ENCODE results near the gene KDM6B.
"Not testable (repeated sequence)": the region's sequence is repeated elsewhere in the genome, so short reads cannot be mapped to it uniquely, and the experiment has no call there.

KDM6B gene

DNA sequence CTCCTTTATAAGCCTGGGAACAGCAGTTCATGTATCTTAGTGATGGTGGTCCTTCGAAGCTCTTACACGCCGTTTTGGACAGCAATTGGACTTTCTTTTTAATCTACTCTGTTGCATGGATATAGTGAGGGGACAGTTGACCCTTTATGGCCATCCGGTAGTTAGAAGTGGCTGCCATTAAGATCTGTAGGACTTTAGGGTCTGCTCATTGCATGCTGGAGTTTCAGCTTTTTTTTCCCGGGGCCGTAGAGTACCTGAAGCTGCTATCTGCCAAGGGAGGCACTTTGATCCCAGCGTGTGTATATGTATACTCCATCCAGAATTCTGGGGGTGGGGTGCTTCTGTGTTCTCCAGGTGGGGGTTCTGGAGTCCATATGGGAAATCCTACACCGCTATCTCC lies 25.0 kb downstream of the KDM6B start:
- Mint-ChIP-seq H3K4me3 (no peak overlapping the region), H3K4me1 (ENCODE audit: low read depth) (peaks cover 20% of the 10 kb centered on the region), H3K36me3 (ENCODE audit: low read depth) (peaks cover 3% of the 10 kb centered on the region), H3K27ac (no peak overlapping the region), H3K9me3 (no peaks in the 10 kb centered on the region), H3K27me3 (ENCODE audit: low read depth) (no peaks in the 10 kb centered on the region)

DNA sequence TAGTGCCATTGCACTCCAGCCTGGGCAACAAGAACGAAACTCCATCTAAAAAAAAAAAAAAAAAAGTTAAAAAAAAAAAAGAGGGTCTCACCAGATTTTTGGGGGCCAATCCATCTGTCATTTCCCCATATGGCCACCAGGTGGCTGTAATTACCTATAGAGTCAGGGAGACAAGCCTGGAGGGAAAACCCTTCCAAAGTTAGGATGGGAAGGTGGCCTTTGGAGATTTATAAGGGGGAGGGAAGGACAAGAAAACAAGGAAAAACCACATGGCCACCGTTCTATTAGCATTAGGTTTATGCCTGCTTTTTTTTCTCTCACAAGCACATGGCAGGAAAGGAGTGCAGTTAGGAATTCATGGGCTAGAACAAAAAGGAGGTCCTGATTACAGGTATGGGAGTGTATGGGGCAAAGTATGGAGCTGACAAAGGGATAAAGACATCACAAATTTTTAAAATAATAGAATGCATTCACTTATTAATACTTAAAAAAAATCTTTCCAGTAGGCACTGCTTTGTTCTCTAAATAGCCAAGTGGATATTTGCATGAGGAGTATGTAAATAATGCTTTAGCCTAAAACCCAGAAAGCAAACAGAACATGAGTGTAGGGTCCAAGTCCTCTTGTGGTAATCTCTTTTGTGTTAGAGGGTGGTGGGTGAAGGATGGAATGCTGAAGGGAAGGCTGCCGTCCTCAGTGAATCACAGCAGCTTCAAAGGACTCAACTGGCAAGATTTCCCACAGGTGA lies 28.8 kb downstream of the KDM6B start:
- Mint-ChIP-seq H3K9me3 (no peaks in the 10 kb centered on the region), H3K27ac (no peak overlapping the region), H3K4me1 (ENCODE audit: low read depth) (peaks cover 21% of the 10 kb centered on the region), H3K27me3 (ENCODE audit: low read depth) (no peaks in the 10 kb centered on the region), H3K36me3 (ENCODE audit: low read depth) (peaks cover 6% of the 10 kb centered on the region), H3K4me3 (no peak overlapping the region)

DNA sequence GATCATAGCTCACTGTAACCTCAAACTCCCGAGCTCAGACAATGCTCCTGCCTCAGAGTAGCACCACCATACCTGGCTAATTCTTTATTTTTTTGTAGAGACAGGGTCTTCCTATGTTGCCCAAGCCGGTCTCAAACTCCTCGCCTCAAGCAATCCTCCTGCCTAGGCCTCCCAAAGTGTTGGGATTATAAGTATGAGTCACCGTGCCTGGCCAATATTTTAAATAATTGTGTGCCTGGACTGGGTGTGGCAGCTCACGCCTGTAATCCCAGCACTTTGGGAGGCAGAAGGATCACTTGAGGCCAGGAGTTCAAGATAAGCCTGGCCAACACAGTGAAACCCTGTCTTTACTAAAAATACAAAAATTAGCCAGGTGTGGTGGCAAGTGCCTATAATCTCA lies 30.4 kb downstream of the KDM6B start:
- H3K4me3 Mint-ChIP-seq; H3K36me3 Mint-ChIP-seq (ENCODE audit: low read depth); H3K27ac Mint-ChIP-seq; H3K9me3 Mint-ChIP-seq; H3K27me3 Mint-ChIP-seq (ENCODE audit: low read depth): not testable (repeated sequence)
- peaks cover 24% of the 10 kb centered on the region for H3K4me1 Mint-ChIP-seq (ENCODE audit: low read depth)

DNA sequence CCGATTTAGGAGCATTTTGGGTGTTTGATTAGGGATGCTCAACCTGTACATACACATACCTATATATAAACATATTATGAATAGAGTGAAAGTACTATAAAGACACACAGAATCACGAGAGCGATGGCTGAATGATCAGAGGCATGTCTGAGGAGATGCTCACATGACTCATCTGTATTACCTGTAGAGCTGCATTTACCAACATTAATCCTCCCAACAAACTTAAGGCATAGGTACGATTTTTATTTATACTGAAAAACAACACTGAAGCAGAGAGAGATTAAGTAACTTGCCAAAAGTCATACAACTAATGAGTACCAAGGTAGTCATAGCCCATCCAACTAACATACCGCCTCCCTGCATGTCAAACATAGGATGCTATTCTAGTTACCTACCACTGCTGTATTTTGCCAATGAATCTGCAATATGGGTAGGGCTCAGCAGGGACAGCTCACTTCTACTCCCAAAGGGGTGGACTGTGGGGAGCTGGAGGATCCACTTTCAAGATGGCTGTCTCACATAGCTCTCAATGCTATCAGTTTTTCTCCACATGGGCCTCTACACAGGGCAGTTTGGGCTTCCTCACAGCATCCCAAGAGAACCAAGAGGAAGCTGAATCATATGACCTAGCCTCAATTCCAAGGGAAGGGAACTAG lies 31.1 kb downstream of the KDM6B start:
- Mint-ChIP-seq H3K4me3 (no peak overlapping the region), H3K27me3 (ENCODE audit: low read depth) (no peaks in the 10 kb centered on the region), H3K9me3 (no peaks in the 10 kb centered on the region), H3K27ac (no peak overlapping the region), H3K36me3 (ENCODE audit: low read depth) (peaks cover 8% of the 10 kb centered on the region), H3K4me1 (ENCODE audit: low read depth) (peaks cover 20% of the 10 kb centered on the region)

DNA sequence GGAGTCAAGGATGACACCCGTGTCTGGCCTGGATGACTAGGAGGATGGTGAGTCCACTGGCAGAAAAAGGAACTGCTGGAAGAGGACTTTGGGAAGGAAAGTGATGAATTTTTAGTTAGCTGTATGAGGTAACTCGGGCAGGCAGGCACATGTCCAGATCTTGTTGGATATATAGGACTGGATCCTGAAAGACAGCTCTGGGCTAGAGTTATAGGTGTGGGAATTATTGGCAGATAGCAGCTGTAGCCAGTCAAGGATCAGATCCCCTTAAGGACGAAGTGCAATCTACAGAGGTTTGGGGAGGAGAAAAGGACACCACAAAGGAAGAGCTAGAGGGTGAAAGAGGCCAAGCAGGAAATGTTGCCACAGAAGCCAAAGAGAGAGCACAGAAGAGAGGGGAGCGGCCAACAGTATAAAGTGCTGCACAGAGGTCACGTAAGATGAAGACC lies 33.9 kb downstream of the KDM6B start:
- peak overlapping the region; percentile 62 for H3K27ac Mint-ChIP-seq
- peaks cover 18% of the 10 kb centered on the region for H3K4me1 Mint-ChIP-seq (ENCODE audit: low read depth)
- peak overlapping the region; percentile 55 for H3K4me3 Mint-ChIP-seq

DNA sequence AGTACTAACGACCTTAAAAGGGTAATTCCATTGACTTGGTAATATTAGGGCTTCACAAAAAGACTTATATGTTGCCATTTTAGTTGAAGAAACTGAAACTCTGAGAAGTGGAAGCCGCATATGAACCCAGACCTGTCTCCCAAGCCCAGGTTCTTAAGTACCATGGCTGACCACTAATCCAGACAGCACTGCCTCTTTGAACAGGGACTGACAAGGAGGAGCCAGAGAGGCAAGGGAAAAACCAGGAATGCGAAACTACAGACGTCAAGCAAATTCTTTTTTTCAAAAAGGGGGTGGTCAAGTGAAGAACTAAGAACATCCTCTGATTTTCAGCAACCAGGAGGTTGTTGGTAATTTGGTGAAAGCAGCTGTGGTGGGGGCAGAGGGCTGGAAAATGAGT lies 39.0 kb downstream of the KDM6B start:
- Mint-ChIP-seq H3K36me3 (ENCODE audit: low read depth) (peaks cover 14% of the 10 kb centered on the region), H3K4me1 (ENCODE audit: low read depth) (peaks cover 11% of the 10 kb centered on the region), H3K27me3 (ENCODE audit: low read depth) (no peaks in the 10 kb centered on the region), H3K9me3 (no peaks in the 10 kb centered on the region), H3K27ac (no peak overlapping the region), H3K4me3 (no peak overlapping the region)

More for the DNA sequence above, 33.9 kb downstream of the KDM6B start:
- no peaks in the 10 kb centered on the region for H3K9me3 Mint-ChIP-seq
- peaks cover 8% of the 10 kb centered on the region for H3K36me3 Mint-ChIP-seq (ENCODE audit: low read depth)
- no peaks in the 10 kb centered on the region for H3K27me3 Mint-ChIP-seq (ENCODE audit: low read depth)

DNA sequence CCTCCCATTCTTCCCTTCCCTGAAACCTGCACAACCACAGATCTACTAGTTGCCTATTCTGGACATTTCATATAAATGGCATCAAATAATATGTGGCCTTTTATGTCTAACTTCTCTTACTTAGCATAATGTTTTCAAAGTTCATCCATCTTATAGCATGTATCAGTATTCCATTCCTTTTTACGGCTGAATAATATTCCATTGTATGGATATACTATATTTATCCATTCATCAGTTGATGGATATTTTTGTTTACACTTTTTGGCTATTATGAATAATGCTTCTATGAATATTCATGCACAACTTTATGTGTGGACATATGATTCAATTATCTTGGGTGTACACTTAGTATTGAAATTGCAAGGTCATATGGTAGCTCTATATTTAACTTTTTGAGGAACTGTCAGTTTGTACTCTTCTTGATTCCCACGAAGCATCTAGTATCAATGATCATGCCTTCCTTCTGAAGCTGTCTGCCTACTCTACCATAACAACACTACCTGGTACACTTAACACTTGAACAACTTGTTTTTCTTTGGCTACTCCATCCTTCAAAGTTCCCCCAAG lies 41.9 kb downstream of the KDM6B start:
- H3K27me3 Mint-ChIP-seq (ENCODE audit: low read depth) = no peaks in the 10 kb centered on the region
- H3K36me3 Mint-ChIP-seq (ENCODE audit: low read depth) = peaks cover 14% of the 10 kb centered on the region
- H3K4me3 Mint-ChIP-seq = no peak overlapping the region
- no peak overlapping the region for H3K27ac Mint-ChIP-seq
- peaks cover 4% of the 10 kb centered on the region for H3K4me1 Mint-ChIP-seq (ENCODE audit: low read depth)
- H3K9me3 Mint-ChIP-seq = no peaks in the 10 kb centered on the region

DNA sequence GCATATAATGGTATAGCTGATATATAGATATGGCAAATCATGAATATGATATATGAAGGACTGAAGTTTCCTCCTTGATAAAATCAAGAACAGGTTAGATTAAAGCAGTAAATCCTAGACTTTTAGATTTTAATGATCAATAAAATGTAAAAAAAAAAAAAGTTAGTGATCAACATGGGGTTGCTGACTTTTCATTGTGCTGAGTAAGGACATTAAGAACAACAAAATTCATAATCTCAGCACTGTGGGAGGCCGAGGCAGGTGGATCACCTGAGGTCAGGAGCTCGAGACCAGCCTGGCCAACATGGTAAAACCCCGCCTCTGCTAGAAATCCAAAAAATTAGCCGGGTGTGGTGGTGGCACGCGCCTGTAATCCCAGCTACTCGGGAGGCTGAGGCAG lies 44.2 kb downstream of the KDM6B start:
- Mint-ChIP-seq H3K36me3 (ENCODE audit: low read depth) (peaks cover 14% of the 10 kb centered on the region), H3K9me3 (no peaks in the 10 kb centered on the region)

DNA sequence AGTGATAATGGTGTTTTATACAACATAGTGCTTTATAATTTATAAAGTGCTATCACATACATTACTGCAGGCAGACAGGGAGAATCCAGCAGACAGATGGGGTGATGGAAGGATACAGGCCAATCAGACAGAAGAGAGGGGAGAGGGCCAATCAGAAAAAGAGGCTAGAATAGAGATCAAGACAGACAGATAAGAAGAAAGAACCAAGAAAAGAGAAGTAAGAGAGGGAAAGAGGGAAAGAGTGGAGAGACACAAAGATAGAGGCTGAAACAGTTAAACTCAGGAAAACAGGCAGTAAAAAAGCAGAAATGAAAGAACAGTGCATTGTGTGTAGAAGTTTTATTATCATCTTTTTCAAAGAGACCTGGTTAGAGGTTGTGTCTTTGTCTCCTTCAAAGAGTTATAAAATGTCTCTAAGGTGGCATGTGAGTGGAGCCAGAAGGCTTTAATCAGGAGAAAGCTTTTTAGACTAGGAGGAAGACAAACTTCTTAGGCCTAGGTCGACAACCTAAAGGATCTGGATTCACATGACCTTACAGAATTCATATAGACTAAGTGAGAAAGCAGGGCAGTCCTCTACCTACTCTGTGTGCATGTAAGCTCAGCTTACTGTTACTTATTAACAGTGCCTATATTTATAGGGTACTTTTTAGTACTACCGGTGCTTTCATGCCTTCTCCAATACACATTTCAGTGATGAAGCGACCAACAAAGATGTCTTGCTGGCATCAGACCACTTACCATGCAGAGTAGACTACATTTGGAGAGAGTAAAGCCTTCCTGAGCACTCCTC lies 46.3 kb downstream of the KDM6B start:
- no peaks in the 10 kb centered on the region for H3K9me3 Mint-ChIP-seq
- no peaks in the 10 kb centered on the region for H3K27me3 Mint-ChIP-seq (ENCODE audit: low read depth)
- H3K4me3 Mint-ChIP-seq = no peak overlapping the region
- H3K27ac Mint-ChIP-seq = no peak overlapping the region
- peaks cover 8% of the 10 kb centered on the region for H3K36me3 Mint-ChIP-seq (ENCODE audit: low read depth)
- no peaks in the 10 kb centered on the region for H3K4me1 Mint-ChIP-seq (ENCODE audit: low read depth)

More for the DNA sequence above, 44.2 kb downstream of the KDM6B start:
- Mint-ChIP-seq H3K4me1 (ENCODE audit: low read depth) (peaks cover 4% of the 10 kb centered on the region), H3K4me3 (no peak overlapping the region), H3K27ac (no peak overlapping the region), H3K27me3 (ENCODE audit: low read depth) (no peaks in the 10 kb centered on the region)

DNA sequence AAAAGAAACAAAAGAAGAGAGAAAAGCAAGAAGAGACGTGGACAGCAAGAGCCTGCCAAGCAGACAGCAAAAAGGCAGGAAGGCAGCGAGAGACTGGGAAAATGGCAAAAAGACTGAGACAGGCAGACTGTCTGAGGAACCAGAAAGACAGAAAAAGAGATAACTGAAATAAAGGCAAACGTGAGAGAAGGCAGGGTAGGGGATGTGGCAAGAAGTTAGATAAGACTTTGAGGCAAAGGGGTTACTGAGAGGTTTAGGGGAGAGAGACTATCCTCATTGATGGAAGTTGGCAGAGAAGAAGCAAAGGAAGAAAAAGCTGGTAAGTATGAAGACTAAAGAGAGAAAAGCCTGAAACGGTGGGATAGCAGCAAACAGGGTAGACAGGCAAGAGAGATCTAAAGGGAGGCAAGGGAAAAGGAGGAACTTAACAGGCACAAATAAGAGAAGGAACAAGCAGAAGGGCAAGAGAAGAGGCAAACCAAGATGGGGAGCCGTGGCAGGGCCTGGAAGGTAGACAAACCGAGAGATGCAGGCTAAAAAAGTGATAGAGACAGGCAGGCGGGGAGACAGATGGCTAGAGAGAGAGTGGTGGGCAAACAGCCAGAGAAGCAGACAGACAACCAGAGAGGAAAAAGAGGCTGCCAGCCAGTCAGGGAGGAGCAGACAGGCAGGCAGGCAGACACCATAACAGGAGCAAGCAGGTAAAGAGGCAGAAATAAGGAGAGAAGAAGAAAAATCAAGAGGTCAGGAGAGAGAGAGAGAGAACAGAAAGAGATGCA lies 47.4 kb downstream of the KDM6B start:
- H3K4me3 Mint-ChIP-seq = no peak overlapping the region
- H3K27ac Mint-ChIP-seq = no peak overlapping the region
- H3K27me3 Mint-ChIP-seq (ENCODE audit: low read depth) = no peaks in the 10 kb centered on the region
- H3K9me3 Mint-ChIP-seq = no peaks in the 10 kb centered on the region
- H3K4me1 Mint-ChIP-seq (ENCODE audit: low read depth) = no peaks in the 10 kb centered on the region
- H3K36me3 Mint-ChIP-seq (ENCODE audit: low read depth) = peaks cover under 1% of the 10 kb centered on the region

DNA sequence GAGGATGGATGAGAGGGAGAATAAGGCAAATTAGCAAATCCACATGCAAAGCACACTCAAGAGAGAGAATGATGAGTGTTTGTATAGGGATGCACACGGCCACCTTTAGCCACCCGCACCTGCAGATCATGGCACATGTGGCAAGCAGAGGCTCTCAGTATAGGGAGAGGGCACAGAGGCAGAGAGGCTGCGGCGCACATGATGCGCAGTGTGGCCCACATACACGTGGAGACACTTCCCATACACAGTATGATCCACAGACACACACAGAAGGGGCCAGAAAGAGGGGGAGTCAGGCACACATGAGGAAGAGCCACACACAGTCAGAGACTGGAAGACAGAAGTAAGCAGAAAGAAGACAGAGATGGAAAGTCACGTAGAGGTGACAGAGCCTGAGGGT lies 48.1 kb downstream of the KDM6B start:
- Mint-ChIP-seq H3K27ac (no peak overlapping the region), H3K9me3 (no peaks in the 10 kb centered on the region), H3K27me3 (ENCODE audit: low read depth) (no peaks in the 10 kb centered on the region), H3K36me3 (ENCODE audit: low read depth) (no peaks in the 10 kb centered on the region), H3K4me3 (no peak overlapping the region), H3K4me1 (ENCODE audit: low read depth) (no peaks in the 10 kb centered on the region)

DNA sequence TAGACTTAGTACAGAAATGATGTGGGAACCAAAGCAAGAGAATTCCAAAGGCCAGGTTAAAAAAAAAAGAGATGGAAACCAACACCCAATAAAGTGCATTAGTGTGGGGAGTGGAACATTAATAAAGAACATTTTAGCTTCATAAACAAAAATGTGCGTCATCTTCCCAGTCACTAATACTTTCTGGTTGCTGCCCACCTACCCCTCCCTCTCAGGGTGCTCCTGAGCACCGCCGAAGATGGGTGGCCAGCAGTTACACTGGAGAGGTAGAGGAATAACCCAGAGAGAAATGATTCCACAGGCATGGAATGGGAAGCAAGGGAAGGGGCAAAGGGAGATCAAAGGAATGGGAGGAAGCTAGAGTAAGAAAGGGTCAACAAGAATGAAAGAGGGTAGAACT lies 48.6 kb downstream of the KDM6B start:
- no peak overlapping the region for H3K27ac Mint-ChIP-seq
- H3K4me1 Mint-ChIP-seq (ENCODE audit: low read depth) = no peaks in the 10 kb centered on the region
- H3K9me3 Mint-ChIP-seq = no peaks in the 10 kb centered on the region
- no peaks in the 10 kb centered on the region for H3K27me3 Mint-ChIP-seq (ENCODE audit: low read depth)
- H3K4me3 Mint-ChIP-seq = no peak overlapping the region
- no peaks in the 10 kb centered on the region for H3K36me3 Mint-ChIP-seq (ENCODE audit: low read depth)

Data from T-helper 1 cell treated with Interleukin-12 subunit alpha and Interleukin-12 subunit beta and Interleukin-4 antibody, amounts not matched to agents 30 μg/mL and 1 μg/mL, for 36 hours (primary cell).